Measurements from ENCODE around the gene FAM149A.

DNA sequence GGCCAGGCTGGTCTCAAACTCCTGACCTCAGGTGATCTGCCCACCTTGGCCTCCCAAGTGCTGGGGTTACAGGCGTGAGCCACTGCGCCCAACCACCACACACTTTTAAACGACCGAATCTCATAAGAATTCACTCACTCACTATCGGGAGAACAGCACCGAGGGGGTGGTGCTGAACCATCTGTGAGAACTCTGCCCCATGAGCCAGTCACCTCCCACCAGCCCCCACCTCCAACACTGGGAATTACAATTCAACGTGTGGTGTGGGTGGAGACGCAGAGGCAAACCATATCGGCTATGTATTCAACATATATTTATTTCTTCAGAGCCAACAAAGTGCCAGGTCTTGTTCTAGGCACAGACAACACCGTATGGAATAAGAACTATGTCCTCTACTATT, 32.0 kb upstream of the FAM149A start:
- TF ChIP-seq CEBPB (IDR thresholded peaks at IDR 0.05; ENCODE audit: low read depth): no peak
- TF ChIP-seq, protein P1, sequence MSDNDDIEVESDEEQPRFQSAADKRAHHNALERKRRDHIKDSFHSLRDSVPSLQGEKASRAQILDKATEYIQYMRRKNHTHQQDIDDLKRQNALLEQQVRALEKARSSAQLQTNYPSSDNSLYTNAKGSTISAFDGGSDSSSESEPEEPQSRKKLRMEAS (IDR thresholded peaks at IDR 0.05): no peak

All from HCT116 (cell line).